HG03520 (cell line): Measurements from ENCODE around the gene TUFM.
"Not testable (repeated sequence)": the region's sequence is repeated elsewhere in the genome, so short reads cannot be mapped to it uniquely, and the experiment has no call there.

Experiments used
- ATAC-seq: cut with Tn5 transposase; IDR thresholded peaks from one replicate; pipeline ENCODE4 v1.9.1; 2021; ENCODE audit warnings: mild to moderate bottlenecking, moderate library complexity; ENCODE audit not compliant: unreplicated experiment

The TUFM gene

GRCh38 chr16:28875134-28876018 is 29.2 kb upstream of the TUFM start:
- no peak for ATAC-seq

- ATAC-seq: no peak
Observed at GRCh38 chr16:28874406-28874805, 28.3 kb upstream of the TUFM start.

GRCh38 chr16:28873543-28874201 is 27.5 kb upstream of the TUFM start:
- ATAC-seq: no peak

GRCh38 chr16:28872952-28873351 is 26.8 kb upstream of the TUFM start:
- ATAC-seq: no peak

- ATAC-seq: no peak
Observed at GRCh38 chr16:28869201-28869600, 23.1 kb upstream of the TUFM start.

GRCh38 chr16:28867646-28868045 is 21.5 kb upstream of the TUFM start:
- not testable (repeated sequence) for ATAC-seq

GRCh38 chr16:28867241-28867640 is 21.1 kb upstream of the TUFM start:
- ATAC-seq: no peak

GRCh38 chr16:28866454-28866804 is 20.3 kb upstream of the TUFM start:
- no peak for ATAC-seq

GRCh38 chr16:28865722-28866453 is 19.7 kb upstream of the TUFM start:
- ATAC-seq: no peak

GRCh38 chr16:28865001-28865688 is 19.0 kb upstream of the TUFM start:
- no peak for ATAC-seq

GRCh38 chr16:28863929-28864793 is 18.0 kb upstream of the TUFM start:
- no peak for ATAC-seq

- no peak for ATAC-seq
Observed at GRCh38 chr16:28859326-28859725, 13.2 kb upstream of the TUFM start.

- ATAC-seq: no peak
Observed at GRCh38 chr16:28858421-28858820, 12.3 kb upstream of the TUFM start.

- ATAC-seq: peak; percentile 11
Observed at GRCh38 chr16:28846933-28847273, 755 bp upstream of the TUFM start.

GRCh38 chr16:28845761-28846079 is 428 bp downstream of the TUFM start:
- no peak for ATAC-seq

GRCh38 chr16:28845293-28845692 is 855 bp downstream of the TUFM start:
- ATAC-seq: no peak

- no peak for ATAC-seq
Observed at GRCh38 chr16:28844226-28844885, 1.8 kb downstream of the TUFM start.

GRCh38 chr16:28843766-28844165 is 2.4 kb downstream of the TUFM start:
- ATAC-seq: no peak

GRCh38 chr16:28842696-28843095 is 3.5 kb downstream of the TUFM start:
- ATAC-seq: no peak

GRCh38 chr16:28839899-28840298 is 6.2 kb downstream of the TUFM start:
- no peak for ATAC-seq
